NCI-H2171 (cell line): ENCODE results near the gene CEP112.
"Not testable (repeated sequence)": the region's sequence is repeated elsewhere in the genome, so short reads cannot be mapped to it uniquely, and the experiment has no call there.

Source experiments
- DNase-seq: peaks from one replicate; lab custom pipeline; 2025; lab: John Stamatoyannopoulos, UW

CEP112 gene

DNA sequence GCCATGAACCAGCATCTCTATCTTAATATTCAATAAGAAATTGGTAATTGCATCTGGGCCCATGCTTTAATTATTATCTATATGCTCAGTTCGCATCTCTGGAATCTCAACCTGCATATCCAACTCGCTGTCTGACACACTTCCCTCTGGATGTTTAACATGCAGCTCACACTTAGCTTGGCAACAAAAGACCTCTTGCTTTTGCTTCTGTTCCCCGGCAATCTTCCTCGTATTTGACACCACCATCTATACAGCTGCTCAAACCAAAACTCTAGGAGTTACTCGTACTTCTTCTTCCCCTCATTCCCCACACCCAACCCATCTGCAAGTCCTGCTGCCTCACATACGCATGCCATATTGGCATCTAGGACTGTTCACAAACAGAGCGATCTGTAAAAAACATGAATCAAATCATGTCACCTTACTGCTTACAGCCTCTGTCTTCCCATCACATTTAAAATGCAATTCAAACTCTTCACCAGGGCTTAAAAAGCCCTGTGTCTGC, 300.6 kb downstream of the CEP112 start:
- DNase-seq = no peak

- no peak for DNase-seq
Measured at GRCh38 chr17:65888649-65889048, 303.3 kb downstream of the CEP112 start.

GRCh38 chr17:65886315-65887245, 305.4 kb downstream of the CEP112 start:
- DNase-seq = no peak

GRCh38 chr17:65885541-65886312, 306.2 kb downstream of the CEP112 start:
- no peak for DNase-seq

- no peak for DNase-seq
Measured at GRCh38 chr17:65876985-65877384, 314.9 kb downstream of the CEP112 start.

DNA sequence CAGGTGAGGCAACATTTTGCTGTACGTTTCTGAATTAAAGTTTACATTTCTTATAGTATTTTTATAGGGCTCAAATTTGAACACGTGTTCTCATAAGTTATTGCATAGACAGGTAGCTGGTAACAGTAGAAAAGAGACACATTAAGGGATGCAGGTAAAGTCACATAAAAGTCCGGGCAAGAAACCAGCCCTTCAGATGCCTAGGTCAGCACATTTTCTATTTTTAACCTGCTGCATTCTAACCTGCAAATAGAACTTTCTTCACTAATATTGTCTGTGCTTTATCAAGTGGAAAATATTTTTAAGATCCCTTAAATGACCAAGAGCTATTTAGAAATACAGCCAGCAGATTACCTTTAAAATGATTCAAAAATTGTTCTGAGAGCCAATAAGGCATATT, 323.1 kb downstream of the CEP112 start:
- no peak for DNase-seq

- no peak for DNase-seq
Measured at GRCh38 chr17:65867014-65867413, 324.9 kb downstream of the CEP112 start.

GRCh38 chr17:65865715-65866425, 326.1 kb downstream of the CEP112 start:
- DNase-seq = no peak

DNA sequence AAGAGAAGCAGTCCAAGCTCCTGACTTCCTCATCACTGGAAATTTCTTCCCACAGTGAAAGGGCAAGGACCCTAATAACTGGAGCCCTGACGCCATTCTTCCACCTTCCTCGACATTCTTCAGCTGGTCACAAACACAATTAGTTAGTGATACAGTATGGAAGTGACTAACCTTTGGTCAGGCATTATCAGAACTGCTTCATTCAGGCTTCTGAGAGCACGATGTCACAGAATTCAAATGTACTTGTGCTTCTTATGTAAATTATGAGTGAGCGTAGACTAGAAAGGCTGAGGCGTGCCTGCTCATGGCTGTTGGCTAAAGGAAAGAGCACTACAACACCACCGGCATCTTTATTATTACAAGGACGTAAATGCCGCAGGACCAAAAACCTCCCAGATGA, 327.5 kb downstream of the CEP112 start:
- no peak for DNase-seq

- no peak for DNase-seq
Measured at GRCh38 chr17:65857718-65858117, 334.2 kb downstream of the CEP112 start.

GRCh38 chr17:65856865-65857264, 335.1 kb downstream of the CEP112 start:
- DNase-seq = no peak

DNA sequence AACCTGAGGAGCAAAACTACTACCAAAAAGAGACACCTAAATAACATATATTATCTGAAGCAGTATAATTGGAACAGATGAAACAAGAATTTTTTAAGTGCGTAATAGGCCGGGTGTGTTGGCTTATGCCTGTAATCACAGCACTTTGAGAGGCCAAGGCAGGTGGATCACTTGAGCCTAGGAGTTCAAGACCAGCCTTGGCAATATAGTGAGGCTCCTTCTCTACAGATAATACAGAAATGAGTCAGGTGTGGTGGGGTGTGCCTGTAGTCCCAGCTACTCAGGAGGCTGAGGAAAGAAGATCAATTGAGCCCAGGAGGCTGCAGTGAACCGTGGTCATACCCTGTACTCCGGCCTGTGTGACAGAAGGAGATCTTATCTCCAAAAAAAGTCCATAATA, 336.3 kb downstream of the CEP112 start:
- DNase-seq = no peak

DNA sequence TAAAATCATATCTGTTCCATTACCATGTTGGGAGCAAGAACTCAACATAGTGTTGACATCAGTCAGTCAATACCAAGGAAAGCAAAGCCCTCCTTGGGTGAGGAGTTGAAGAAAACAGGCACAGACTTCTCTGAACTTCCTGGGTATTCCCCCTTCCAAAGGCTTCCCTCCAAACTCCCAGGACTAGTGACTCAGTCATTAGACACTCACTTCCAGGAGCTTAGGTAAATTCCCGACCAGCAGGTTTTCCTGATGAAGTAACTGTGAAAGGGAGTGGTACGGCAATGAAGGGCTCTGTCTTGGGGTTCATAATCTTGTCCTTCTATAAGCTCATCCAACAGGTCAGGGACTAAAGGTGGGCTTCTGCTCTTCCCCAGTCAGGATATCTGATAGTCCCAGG, 336.7 kb downstream of the CEP112 start:
- DNase-seq = no peak

DNA sequence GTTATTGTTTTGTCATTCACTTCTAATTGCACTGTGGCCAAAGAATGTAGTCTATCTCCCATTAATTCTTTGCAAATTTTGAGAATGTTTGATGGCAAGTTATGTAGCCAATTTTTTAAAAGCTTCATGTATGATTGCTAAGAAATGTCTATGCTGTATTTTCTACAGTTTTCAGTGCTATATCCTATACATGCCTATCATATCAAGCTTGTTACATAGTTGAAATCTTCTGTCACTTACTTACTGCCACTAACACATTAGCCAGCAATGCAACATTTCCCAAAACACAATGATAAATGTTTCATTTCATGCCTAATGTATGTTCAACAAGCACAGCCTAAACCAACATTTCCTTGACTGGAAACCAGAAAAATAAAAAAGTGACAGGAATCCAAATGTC, 338.1 kb downstream of the CEP112 start:
- DNase-seq = no peak

DNA sequence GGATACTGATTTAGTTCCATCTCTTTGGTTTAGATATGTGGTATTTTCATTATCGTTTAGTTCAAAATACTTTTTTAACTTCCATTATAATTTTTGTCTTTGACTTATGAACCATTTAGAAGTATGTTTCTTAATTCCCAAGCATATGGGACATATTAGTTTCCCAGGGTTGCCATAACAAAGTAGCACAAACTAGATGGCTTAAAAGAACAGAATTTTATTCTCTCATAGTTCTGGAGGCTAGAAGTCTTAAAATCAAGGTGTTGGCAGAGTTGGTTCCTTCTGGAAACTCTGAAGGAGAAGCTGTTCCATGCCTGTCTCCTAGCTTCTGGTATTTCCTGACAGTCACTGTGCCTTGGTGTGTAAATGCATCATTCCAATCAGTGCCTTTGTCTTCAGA, 339.0 kb downstream of the CEP112 start:
- DNase-seq = no peak

DNA sequence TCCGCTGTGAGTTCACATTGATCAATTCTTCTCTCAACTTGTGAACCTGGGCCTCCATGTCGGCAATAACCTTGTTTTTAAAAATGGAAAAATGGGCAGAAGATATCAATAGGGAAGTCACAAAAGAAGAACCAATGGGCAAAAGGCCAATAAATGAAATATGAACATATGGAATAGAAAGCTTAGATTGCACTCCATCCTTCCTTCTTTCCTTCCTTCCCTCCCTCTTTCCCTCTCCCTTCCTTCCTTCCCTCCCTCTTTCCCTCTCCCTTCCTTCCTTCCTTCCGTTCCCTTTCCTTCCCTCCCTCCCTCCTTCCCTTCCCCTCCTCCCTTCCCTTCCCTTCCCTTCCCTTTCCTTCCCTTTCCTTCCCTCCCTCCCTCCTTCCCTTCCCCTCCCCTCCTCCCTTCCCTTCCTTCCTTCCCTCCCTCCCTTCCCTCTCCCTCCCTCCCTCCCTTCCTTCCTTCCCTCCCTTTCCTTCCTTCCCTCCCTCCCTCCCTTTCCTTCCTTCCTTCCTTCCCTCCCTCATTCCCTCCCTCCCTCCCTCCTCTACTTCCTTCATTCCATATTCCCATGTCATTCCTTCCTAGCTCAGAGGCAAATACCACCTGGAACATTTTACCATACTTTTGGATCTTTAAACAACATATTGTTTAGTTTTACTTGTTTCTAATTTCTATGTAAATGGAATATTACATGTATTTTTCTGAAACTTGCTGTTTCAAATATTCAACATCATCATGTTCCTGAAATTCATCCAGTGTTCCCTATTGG, 339.8 kb downstream of the CEP112 start:
- no peak for DNase-seq

GRCh38 chr17:65850486-65850885, 341.4 kb downstream of the CEP112 start:
- no peak for DNase-seq

DNA sequence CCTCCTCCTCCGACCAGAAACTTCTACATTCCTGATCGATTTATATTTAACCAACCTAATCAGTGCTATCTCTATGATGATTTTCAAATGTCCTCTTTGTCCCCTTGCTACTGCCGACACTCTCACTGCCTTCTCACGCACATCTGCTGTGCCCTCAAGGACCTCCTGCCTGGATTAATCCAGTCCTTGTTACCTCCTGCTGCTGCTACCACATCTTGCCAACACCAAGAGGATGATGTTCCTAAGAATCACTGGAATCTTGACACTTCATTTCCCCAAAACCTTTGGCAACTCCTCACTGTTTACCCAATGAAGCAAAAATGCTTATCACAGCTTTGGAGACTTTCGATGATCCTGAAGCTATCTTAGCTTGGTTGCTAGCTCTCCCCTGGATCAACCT, 343.2 kb downstream of the CEP112 start:
- no peak for DNase-seq

- DNase-seq = no peak
Measured at GRCh38 chr17:65841089-65841488, 350.8 kb downstream of the CEP112 start.

DNA sequence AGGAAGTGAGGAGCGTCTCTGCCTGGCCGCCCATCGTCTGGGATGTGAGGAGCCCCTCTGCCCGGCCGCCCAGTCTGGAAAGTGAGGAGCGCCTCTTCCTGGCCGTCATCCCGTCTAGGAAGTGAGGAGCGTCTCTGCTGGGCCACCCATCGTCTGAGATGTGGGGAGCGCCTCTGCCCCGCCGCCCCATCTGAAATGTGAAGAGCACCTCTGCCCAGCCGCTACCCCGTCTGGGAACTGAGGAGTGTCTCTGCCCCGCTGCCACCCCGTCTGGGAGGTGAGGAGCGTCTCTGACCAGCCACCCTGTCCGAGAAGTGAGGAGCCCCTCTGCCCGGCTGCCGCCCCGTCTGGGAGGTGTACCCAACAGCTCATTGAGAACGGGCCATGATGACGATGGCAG, 354.7 kb downstream of the CEP112 start:
- not testable (repeated sequence) for DNase-seq

DNA sequence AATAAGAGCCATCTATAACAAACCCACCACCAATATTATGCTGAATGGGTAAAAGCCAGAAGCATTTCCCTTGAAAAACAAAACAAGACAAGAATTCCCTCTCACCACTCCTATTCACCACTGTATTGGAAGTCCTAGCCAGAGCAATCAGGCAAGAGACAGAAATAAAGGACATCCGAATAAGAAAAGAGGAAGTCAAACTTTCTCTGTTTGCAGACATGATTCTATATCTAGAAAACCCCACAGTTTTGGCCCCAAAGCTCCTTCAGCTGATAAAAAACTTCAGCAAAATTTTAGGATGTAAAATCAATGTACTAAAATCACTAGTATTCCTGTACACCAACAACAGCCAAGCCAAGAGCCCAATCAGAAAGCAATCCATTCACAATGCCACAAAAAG, 358.7 kb downstream of the CEP112 start:
- no peak for DNase-seq

- DNase-seq = no peak
Measured at GRCh38 chr17:65830356-65830755, 361.6 kb downstream of the CEP112 start.
